Suprapubic skin (tissue), 3 donors: ENCODE measurements around the gene LONP2.

Experiments used
- CTCF ChIP-seq, 2 donors: fragments of 200-600 bp in 1 of 2; fragments of 450-650 bp in 1 of 2; sonication (generic) in 1 of 2; IDR thresholded peaks; one replicate each; pipeline ENCODE4 v1.5.1; 2016 to 2019; ENCODE audit warnings: antibody characterized with exemption in 2 of 2, mild to moderate bottlenecking in 1 of 2, moderate library complexity in 1 of 2
- POLR2AphosphoS5 ChIP-seq, 3 donors: sonication (generic); formaldehyde crosslinking; IDR thresholded peaks; one replicate each; pipeline ENCODE4 v1.6.1; 2017; ENCODE audit warnings: antibody characterized with exemption in 3 of 3

GRCh38 chr16:48252013-48252412, 7.9 kb downstream of the LONP2 start:
- no peak for TF ChIP-seq POLR2AphosphoS5 (IDR thresholded peaks at IDR 0.05)
- TF ChIP-seq CTCF (IDR thresholded peaks at IDR 0.05), result no peak
